ENCODE data around the gene ARL13B. TPM values are rescaled to one million over a fixed set of nuclear protein-coding genes. Genes with fewer than 3 reads are reported as not detected.

ARL13B gene
- total RNA-seq, 1 donor from 2014 or later = 14.6 TPM

DNA sequence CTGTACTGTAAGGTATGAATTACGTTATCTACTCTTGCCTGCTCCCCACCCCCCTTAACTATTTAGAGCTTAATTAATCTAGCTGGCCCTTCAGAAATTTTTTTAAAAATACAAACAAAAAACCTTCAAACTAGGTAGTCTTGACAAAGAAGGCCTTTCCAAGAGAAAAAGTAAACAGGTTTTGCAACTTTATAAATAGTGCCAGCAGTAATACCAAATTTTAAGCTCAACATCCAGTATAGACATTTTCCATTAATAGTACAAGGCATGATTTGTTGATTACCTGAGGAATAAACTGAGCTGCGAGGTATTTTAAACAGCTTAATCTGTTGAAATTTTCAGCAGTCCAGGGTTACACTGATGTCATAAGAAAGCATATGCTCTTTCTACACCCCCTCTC is 28.3 kb downstream of the ARL13B start:
- no peak overlapping the region for H3K4me3 Mint-ChIP-seq (ENCODE audit: unreplicated experiment)
- H3K27me3 Mint-ChIP-seq (ENCODE audit: unreplicated experiment) = no peaks in the 10 kb centered on the region
- TF ChIP-seq, protein P1, sequence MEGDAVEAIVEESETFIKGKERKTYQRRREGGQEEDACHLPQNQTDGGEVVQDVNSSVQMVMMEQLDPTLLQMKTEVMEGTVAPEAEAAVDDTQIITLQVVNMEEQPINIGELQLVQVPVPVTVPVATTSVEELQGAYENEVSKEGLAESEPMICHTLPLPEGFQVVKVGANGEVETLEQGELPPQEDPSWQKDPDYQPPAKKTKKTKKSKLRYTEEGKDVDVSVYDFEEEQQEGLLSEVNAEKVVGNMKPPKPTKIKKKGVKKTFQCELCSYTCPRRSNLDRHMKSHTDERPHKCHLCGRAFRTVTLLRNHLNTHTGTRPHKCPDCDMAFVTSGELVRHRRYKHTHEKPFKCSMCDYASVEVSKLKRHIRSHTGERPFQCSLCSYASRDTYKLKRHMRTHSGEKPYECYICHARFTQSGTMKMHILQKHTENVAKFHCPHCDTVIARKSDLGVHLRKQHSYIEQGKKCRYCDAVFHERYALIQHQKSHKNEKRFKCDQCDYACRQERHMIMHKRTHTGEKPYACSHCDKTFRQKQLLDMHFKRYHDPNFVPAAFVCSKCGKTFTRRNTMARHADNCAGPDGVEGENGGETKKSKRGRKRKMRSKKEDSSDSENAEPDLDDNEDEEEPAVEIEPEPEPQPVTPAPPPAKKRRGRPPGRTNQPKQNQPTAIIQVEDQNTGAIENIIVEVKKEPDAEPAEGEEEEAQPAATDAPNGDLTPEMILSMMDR (IDR thresholded peaks at IDR 0.05) = no peak
- peaks cover 2% of the 10 kb centered on the region for H3K4me1 Mint-ChIP-seq (ENCODE audit: unreplicated experiment)
- DNase-seq (ENCODE audit: extremely low spot score, unreplicated experiment) = no peak
- H3K27ac Mint-ChIP-seq (ENCODE audit: unreplicated experiment) = no peak overlapping the region
- H3K36me3 Mint-ChIP-seq (ENCODE audit: unreplicated experiment) = no peaks in the 10 kb centered on the region
- no peaks in the 10 kb centered on the region for H3K9me3 Mint-ChIP-seq (ENCODE audit: unreplicated experiment)

DNA sequence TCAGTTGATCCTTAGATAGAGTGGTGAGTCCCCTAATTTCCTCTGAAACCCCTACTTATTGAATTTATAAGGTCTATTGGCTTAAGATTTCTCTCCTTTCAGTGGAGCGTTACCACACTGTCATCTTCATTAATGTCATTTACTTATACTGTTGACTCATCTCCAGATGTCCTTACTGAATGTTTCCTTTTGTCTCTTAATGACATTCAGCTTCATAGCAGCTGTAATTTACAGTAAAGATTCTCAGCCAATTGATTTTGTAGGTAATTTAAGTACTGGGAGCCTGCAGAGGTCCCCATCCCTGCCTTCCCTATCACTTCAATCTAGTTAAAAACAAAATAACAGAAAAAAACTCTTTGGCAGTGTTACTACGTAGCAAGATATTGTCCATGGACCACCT is 29.7 kb downstream of the ARL13B start:
- H3K36me3 Mint-ChIP-seq (ENCODE audit: unreplicated experiment) = peaks cover 2% of the 10 kb centered on the region
- no peaks in the 10 kb centered on the region for H3K4me1 Mint-ChIP-seq (ENCODE audit: unreplicated experiment)
- no peaks in the 10 kb centered on the region for H3K9me3 Mint-ChIP-seq (ENCODE audit: unreplicated experiment)
- no peak overlapping the region for H3K4me3 Mint-ChIP-seq (ENCODE audit: unreplicated experiment)
- H3K27ac Mint-ChIP-seq (ENCODE audit: unreplicated experiment) = no peak overlapping the region
- TF ChIP-seq, protein P1 (IDR thresholded peaks at IDR 0.05) = no peak
- H3K27me3 Mint-ChIP-seq (ENCODE audit: unreplicated experiment) = no peaks in the 10 kb centered on the region
- DNase-seq (ENCODE audit: extremely low spot score, unreplicated experiment) = no peak

DNA sequence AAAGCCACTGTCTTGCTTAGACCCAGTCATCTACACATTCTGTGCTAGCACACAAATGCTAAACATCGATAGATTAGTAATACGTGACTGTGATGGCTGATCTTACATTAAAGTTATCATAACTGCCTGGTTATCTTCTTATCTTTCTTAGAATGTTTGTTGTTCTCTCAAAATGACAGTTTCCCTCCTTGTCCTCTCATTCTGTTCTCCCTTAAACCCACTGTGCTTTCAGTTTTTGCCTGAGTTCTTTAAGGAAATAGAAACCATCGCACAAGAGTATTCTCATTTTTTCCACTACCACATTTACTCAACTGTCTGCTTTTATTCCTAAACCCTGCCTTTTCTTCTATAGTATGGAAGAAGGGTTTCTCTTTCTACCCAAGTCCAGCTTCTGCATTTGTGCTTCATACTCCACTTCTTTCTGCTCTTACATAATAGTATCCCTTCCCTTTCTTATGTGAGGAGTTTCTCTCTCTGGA is 31.3 kb downstream of the ARL13B start:
- Mint-ChIP-seq H3K36me3 (ENCODE audit: unreplicated experiment) (peaks cover 9% of the 10 kb centered on the region), H3K4me3 (ENCODE audit: unreplicated experiment) (no peak overlapping the region), H3K9me3 (ENCODE audit: unreplicated experiment) (no peaks in the 10 kb centered on the region), H3K27me3 (ENCODE audit: unreplicated experiment) (no peaks in the 10 kb centered on the region), H3K27ac (ENCODE audit: unreplicated experiment) (no peak overlapping the region), H3K4me1 (ENCODE audit: unreplicated experiment) (no peaks in the 10 kb centered on the region)
- TF ChIP-seq, protein P1 (IDR thresholded peaks at IDR 0.05) = no peak
- no peak for DNase-seq (ENCODE audit: extremely low spot score, unreplicated experiment)

DNA sequence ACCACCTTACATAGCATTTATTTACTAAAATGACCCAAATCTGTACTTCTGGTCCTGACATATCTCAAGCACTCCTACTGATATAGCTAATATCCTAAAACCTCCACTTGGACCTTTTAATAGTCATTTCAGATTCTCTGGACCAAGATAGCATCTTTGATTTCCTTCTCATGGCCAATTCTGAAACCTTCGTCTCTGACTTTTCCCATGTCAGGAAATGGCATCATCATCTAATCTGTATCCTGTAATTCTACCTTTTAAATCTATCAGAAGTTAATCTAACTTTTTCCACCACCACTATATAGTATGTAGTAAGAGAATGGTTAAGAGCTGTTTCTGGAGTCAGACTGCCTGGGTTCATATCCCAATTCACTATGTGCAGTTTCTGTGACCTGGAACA is 32.2 kb downstream of the ARL13B start:
- no peak overlapping the region for H3K27ac Mint-ChIP-seq (ENCODE audit: unreplicated experiment)
- H3K27me3 Mint-ChIP-seq (ENCODE audit: unreplicated experiment) = no peaks in the 10 kb centered on the region
- no peak overlapping the region for H3K4me3 Mint-ChIP-seq (ENCODE audit: unreplicated experiment)
- no peaks in the 10 kb centered on the region for H3K9me3 Mint-ChIP-seq (ENCODE audit: unreplicated experiment)
- DNase-seq (ENCODE audit: extremely low spot score, unreplicated experiment) = no peak
- TF ChIP-seq, protein P1 (IDR thresholded peaks at IDR 0.05) = no peak
- peaks cover 9% of the 10 kb centered on the region for H3K36me3 Mint-ChIP-seq (ENCODE audit: unreplicated experiment)
- no peaks in the 10 kb centered on the region for H3K4me1 Mint-ChIP-seq (ENCODE audit: unreplicated experiment)

DNA sequence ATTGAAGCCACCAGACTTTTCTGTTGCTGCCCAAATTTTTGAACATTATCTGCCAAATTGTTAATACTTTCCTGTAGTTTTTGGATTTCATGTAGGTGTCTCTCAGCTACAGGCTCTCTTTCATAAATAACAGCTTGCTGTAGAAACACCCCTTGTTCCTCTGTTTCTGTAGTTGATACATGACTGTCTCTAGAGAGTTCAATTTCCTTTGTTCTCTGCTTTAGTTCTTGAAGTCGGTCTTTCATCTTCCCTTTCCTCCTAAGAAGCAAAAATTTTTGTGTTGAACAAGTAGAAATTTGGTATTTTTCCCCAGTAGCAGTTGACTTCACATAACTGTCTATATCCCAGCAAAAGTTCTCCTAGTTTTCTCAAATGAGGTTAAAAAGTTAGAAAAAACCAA is 35.1 kb downstream of the ARL13B start:
- no peak overlapping the region for H3K4me3 Mint-ChIP-seq (ENCODE audit: unreplicated experiment)
- H3K27ac Mint-ChIP-seq (ENCODE audit: unreplicated experiment) = no peak overlapping the region
- TF ChIP-seq, protein P1 (IDR thresholded peaks at IDR 0.05) = no peak
- no peaks in the 10 kb centered on the region for H3K9me3 Mint-ChIP-seq (ENCODE audit: unreplicated experiment)
- DNase-seq (ENCODE audit: extremely low spot score, unreplicated experiment) = no peak
- no peaks in the 10 kb centered on the region for H3K27me3 Mint-ChIP-seq (ENCODE audit: unreplicated experiment)
- H3K4me1 Mint-ChIP-seq (ENCODE audit: unreplicated experiment) = no peaks in the 10 kb centered on the region
- H3K36me3 Mint-ChIP-seq (ENCODE audit: unreplicated experiment) = peaks cover 9% of the 10 kb centered on the region
